Activated CD8-positive, alpha-beta memory T cell treated with anti-CD3 and anti-CD28 coated beads for 24 hours (primary cell): ENCODE results near the gene NTM.

ENCODE experiments used
- DNase-seq: peaks from one replicate; pipeline ENCODE4 v3.0.0-alpha.2; 2020

The NTM gene

DNA sequence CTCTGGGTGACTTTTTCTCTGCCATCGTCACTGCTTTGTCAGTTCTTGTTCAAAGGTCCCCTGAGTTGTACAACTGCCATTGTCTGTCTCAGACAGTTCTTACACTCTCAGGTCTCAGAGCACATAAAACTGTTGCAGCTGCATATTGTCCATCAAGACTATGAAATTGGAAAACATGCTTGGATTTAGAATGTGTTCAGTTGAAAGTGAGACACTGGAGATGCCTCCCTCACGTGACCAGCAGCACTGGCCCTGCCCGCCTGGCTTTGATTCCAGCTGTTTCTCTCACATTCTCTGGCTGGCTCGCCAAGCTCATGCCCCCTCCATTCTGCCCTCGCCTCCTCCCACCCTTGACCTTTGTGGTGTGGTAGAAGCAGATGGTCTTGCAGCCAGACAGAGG is 244.2 kb downstream of the NTM start:
- no peak for DNase-seq

DNA sequence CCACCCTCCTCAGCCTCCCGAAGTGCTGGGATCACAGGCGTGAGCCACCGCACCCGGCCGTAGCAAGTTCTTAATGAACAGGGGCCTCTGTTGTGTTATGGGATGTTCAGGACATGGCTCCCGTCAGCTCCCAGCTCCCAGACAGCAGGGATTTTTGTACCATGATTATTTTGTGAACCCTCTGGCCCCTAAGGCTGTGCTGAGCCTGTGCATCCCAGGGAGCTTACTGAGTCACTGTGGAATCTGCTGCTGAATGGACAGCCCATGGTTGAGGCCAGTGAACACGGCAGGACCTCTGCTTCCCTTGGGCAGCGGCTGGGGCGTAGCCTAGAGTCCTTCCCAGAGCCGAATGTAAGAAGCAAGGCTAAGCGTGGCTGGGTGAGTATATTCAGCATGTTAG is 245.2 kb downstream of the NTM start:
- no peak for DNase-seq

DNA sequence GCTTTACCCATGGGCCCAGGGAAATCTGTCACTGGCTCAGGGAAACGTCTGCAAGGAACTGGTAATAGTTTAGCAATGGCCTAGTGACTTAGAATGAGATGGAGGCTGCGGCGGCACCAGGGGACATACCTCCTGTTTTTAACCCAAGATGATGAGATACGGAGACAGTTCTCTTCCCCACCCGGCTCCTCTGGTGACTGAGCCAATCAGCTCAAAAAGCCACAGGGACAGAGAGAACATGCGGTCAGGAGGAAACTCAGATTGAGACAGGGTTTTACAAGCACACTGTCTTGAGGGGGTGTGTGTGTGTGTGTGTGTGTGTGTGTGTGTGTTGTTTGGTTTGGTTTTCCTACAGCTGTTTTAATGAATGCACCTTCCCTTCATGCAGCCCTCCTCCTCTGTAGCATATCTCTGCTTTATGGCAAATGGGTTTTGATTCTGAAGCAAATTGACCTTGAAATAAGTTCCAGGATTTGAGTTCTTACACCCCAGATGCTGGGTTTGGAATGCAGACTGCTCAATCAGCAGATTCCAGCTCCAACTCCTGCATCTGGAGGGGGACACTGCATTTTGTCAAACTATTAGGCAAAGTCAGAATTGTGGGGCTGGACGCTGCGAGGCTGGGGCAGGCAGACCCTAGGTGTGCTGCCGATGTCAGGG is 246.2 kb downstream of the NTM start:
- DNase-seq = no peak

DNA sequence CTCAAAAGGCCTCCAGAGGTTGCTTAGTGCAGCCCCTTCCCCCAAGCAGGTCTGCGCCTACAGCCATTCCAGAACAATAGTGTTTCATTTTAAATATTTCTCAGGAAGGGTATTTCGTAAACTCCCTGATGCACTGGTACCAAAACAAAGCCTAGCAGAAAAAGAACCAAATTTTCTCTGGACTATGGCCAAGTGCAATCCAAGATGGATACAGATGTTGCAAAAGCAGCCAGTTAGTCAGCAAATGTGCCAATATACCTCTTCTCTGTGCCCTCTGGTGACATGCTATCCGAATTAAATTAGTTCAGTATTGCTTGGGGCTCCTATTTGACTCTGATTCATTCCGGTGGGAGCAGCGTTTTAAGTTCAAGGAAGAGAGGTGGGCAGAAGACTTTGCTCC is 247.8 kb downstream of the NTM start:
- DNase-seq = no peak

DNA sequence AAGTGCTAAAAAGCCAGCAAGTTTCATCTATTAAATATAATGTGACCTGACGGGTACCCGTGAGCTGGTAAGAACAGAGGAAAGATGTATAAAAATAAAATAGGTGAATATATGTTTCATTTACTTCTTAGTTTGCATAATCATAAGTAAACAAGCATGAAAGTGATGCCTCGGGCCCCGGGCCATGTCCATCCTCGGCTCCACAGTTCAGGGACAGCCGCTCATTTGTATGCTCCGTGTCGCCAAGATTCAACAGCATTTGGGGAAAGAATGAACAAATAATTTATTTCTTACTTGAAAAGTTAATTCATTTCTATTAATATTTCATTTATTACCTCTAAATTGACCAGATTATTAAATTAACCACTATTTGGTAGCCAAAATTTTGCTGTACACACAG is 251.8 kb downstream of the NTM start:
- DNase-seq = no peak

DNA sequence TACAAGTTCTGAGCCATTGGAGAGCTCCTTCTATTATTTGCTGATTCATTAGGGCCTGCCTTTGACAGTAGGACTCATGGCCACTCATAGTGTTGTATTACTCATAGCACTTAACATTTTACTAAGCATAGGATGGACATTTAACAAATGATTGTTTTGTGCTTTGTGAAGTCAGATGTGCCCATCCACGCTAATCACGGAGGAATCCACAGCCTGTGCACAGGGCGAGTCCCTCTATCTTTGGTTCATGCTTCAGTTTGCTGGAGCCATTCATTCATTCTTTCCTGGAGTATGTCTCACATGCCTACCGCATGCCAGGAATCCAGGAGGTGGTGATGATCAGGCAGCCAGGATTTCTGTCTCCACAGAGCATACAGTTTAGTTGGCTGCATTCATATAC is 254.1 kb downstream of the NTM start:
- no peak for DNase-seq

DNA sequence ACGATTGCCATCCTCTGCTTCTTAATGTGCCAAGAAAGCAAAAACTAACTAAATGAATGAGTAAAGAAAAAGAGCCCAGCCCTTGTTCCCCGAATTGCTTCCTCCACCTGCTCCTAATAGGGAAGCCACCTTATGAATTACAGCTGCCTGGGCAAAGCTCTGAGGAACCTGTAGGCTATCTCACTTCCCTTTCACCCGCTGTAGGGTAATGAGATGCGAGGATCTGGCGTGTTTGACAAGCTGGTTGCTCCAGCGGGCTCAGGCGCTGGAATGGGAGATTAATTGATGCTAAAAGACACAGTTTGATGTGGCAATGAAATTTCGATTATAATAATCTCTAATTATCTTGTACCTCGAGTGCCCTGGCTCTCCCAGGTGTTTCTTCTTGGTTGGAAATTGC is 256.4 kb downstream of the NTM start:
- no peak for DNase-seq

DNA sequence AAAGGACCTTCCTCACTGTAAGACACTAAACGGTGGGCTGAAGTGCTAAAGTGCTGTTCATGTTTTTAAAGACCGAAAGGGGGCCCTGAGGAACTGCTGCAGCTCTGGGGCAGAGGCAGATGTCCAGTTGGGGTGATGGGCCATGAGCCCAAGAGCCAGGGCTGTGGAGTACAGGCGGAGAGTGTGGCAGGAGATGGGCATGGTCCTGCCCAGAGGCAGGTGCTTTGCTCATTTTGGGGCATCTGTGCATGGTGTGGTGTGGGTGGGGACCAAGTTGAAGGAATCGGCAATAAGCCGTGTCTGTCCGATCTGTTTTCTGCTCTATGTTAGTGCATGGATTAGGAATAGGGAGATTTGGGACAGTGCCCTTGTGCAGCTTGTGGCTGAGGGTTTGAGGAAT is 258.3 kb downstream of the NTM start:
- no peak for DNase-seq

DNA sequence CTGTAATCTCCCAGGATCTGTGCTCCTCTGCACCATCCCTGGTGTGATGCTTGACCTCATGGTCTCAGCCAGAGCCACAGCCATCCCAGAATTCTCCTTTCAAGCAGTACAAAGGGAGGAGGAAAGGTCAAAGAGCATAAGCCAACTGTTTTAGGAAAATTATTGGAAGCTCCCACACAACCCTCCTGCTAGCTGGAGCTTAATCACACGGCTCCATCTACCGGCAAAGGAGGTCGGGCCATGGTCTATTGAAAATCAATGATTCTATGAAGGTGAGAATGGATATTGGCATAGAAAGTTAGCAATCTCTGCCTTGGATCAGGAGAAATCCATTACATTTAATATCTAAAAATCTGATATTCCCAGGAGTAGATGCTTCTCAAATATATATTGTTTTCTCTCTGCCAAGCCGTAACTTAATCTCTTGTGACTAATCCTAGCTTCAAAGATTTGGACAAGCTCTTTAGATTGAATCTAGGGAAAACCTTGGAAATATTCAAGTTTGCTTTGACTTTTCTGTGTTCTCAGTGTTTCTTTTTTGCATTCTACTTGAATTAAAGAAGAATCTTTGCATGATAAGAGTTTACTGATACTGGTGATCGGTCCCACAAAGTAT is 259.6 kb downstream of the NTM start:
- DNase-seq = no peak

DNA sequence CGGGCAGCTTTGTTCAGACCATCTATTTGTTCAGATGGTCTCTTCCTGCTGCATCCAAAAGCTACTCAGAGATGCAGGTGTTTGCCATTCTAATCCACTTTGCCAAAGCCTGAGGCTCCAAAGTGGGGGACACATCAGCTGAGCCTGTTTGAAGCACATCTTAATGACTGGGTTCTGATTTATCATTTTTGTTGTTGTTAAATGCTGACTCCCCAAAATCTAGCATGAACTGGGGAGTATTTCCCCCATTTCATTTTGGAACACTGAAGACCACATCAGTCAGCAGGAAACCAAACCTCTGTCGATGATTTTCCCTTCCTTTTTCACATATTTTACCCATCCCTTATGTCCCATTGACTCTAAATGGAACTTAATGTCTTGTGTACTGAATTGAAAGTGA is 262.6 kb downstream of the NTM start:
- no peak for DNase-seq

DNA sequence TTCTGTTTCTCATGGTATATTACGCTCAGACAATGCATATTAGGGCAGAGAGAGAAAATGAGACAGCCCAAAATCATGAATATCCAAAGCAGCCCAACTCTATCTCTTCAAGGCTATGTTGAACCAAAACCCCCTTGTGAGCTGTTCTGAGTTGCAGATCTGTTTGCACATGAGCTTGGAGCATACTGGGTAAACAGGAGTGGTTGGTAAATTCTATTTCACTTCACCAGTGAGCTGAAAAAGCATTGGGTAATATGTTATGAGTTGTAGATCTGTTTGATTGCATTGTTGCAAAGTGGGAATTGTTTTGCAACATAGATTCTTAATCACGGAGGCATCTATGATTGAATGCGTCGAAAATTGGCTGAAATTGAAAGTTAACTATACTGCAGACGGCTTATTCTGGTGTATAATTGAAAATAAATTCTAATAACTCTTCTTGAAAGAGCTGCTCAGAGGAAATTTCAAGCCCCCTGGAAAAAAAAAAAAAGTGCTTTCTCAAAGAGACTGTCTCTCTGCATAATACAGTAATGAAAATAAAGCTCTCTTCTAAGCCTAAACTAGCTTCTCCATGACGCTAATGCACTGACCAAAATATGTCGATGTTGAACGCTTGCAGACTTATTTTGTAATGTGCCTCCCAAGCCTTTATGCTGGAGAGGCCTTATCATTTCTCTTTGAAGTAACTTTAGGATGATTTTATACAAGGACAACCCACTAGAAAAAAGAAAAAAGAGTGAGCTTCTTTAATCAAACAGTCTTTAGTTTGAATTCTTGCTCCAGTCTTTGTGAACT is 263.7 kb downstream of the NTM start:
- DNase-seq = no peak

DNA sequence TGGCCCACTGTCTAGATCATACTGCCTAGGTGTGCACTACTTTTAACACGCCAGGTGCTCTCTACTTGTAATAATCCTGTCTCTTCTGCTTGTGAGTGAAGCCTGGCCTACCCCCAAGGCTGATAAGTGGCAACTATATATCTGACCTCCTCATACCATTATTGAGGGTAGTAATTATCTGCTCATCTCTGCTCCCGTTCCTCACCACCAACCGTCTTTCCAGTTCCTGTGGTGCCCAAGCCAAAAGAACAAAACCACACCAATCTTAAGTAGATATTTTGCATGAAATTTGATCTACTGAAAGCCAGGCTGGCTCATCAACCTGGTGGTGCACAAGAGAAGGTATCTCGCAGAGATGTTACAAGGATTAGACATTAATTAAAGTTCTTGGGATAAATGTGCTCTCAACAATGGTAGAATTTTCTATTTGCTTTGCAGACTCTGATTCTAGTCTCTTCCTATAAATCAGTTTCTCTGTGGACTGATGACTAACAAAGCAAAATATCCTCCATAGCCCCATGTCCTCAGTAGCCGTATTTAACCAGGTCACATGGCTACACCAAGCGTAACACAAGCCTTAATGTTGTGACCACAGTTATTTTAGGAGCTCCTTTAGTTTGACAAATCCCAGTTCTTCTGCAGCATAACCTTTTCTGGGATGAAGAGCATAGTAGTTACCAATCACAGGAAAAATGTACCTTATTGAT is 267.2 kb downstream of the NTM start:
- no peak for DNase-seq

DNA sequence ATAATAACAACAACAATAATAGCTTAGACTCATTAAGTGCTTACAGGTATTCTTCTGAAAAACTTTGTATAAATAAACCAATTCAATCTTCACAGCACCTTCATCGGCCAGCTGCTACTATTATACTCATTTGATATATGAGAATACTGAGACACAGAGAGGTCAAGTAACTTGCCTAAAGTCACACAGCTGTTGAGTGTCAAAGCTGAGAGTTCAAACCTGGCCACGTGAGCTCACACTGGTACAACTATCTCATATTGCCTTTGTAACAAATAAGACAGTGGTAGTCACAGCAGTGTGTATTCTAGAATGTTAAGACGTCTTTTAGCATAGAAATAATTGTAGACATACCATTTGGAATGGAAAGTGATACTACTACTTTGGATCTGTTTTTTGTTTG is 268.5 kb downstream of the NTM start:
- DNase-seq = no peak

DNA sequence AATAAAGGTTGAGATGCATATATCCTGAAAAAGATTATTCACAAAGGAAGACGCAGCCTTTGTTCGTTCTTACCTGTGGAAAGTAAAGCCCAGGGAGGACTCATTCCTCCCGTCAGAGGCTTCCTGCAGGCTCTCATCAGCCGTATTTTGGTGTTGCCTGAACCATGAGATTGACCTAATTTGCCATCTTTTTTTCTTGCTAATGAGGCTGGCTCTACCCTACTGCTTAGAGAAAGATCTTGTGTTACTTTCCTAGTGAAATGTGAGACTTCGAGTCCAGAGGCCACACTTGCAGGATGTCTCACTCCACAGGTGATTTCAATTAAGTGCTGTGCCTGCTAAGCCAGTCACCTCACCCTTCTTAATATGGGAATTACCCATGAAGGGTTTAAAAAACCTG is 269.9 kb downstream of the NTM start:
- DNase-seq = no peak

DNA sequence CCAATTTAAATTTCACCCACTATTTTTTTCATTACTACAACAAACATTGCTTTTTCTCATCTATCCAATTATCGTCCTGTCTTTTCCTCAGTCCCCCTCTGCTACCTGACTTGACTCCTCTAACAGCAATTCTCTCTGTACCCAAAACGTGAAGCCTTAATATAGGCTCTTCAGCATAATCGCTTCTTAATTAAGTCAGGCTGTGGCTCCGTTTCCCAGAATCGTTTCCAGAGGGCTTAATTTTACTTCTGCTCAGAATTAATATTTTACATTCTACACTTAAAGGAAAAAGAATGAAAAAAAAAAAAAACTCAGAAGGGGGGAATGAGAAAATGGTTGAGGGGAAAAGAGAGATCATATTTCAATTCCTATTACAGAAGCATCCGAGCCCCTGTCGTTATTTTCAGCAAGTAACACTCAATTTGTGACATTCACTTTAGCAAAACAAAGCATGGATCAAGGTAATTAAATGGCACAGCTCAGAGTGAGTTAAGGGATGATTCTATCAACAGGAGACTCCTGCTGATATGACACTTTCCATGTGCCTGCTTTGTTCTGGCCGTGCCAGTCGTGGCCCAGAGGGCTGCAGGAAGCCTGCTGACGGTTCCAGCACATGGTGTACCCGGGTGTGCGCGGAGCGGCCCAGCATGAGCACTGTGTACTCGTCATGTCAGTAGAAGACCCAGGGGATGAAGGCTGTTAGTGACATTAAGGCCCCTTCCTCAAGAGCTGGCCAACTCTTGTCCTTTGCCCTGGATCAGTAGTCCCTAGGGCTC is 272.5 kb downstream of the NTM start:
- DNase-seq = no peak

DNA sequence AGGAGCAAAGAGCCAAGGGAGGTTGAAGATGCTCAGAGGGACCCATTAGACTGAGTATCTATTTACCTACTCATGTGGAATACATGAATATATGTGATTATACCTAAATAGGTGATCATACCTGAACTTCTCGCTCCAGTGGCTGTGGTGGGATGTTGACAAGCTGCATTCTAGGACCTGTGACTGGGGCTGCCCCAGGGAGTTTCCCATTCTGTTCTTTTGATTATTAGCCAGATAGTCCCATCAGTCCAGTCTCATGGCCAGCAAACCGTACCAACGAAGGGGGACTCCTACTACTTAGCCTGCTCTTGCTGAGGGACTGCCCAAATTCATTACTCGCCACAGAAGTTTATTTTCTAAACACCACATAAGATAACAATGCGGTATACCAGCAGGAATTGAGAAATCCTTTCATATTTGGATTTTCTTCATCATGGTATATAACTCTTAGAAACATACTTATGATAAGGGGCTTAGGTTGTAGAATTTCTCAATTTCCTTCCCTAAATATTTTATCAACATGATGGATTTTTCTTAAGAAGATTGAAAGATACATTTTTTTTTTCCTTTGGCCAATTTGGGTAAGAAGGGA is 273.9 kb downstream of the NTM start:
- DNase-seq = no peak

DNA sequence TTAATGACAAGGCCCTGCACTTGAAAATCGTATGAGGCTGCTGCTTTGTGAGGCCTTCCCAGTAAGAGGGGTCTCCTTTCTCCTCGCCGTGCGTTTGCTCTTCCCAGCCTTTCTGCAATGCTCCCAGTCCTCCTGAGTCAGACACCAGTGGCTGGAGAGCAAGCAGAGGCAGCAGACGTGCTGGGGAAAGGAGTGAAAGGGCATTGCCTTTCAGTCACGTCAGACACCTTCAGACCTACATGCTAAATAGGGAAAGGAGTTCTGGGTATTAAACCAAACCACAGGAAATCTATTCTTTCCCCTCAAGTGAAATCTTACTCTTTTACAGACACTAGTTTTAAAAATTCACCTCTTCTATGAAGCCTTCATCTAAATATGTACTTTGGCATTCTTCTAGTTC is 274.8 kb downstream of the NTM start:
- no peak for DNase-seq

DNA sequence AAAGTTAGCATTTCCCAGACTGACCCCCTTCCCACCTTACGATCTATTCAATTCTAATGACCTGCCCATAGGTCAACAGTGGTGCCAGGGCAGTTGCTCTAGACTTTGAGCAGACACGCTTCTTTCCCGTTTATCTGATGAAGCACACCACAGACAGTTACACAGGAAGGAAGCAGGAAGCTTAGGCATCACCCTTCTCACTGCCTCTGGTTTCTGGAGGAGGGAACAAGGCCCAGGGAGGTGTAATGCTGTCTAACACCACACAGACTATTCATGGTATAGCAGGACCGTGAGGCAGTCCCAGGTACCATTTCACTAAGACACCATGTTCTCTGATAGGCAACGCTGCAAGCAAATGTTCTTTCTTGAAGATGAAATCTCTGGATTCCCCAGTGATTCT is 279.4 kb downstream of the NTM start:
- DNase-seq = no peak

DNA sequence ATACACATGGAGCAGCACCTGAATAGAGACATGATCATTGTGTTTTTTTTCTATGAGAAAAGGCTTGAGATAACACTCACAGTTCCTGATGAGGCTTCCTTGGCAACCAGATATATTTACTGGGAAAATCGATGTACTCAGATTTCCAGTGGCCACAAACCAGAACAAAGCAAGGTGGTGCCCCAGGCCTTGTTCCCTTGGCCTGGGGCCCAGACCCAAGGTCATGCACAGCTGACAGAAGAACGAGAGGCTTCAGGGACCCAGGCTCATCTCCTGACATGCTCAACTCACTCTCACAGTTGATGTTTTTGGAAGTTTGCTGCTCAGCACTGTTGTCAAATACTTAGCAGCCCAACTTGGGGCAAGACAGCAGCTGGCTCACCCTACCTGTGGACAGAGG is 281.8 kb downstream of the NTM start:
- no peak for DNase-seq

DNA sequence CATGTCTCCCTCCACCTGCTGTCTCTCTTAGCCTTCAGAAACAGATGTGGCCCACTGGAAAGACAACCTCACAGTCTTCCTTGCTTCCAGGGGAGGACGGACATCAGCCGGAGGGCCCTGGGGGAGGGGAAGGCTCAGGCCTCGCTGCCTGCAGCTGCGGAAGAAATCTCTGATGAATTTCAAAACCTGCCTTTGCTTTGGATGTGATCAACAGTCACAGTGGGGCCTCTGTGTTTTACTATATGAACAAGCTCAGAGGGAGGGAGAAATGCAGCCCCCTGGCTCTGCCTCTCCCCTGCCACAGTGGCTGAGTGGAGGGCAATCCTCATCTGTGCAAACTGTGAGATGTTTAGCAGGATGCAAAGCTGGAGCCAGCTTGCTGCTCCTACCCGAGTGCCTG is 282.8 kb downstream of the NTM start:
- no peak for DNase-seq

DNA sequence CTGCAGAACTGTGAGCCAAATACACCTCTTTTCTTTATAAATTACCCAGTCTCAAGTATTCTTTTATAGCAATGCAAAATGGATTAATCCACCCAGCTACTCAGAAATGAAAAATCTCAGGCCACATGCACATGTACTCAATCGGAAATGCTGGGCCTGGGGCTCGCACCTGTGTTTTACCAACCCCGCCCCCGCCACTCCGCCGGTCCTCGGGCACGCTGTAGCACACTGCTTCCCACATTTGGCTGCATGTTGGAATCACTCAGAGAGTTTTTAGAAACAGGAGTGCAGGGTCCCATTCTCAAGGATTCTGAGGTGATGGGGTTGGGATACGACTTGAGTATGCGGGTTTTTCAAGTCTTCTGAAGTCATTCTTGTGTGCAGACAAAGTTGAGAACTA is 284.4 kb downstream of the NTM start:
- no peak for DNase-seq

DNA sequence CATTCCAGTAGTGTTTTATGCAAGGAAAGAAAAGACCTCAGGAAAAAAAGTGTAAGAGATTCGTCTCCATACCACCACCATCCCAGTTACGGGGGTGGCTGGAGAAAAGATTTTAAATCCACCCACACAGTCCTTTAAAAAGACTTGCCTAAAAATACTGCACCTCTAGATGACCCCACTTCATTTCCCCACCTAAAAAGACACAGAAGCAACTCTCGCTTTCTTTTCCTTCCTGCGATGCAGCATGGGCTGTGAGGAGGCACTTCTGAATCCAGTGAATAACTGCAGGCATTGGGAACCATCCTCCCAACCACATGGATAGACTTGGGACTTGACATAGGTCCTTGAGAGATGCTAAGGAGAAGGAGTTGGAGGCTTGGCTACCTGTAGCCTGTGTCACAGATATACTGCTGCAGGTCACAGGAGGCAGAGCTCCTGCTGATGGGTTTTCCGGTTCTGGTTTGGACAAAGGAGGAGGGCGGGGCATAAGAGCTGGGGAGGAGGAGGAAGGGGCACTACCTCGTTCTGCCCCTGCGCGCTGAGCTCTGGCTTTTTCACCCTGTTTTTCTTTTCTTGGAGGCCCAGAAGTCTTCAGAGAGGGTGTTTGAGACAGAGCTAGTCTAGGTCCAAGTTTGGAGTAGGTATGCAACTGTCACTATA is 285.9 kb downstream of the NTM start:
- no peak for DNase-seq
